Nephron progenitor cell (in vitro differentiated cells): ENCODE results near the gene CDS2.
A peak's percentile ranks its signal among the peaks of the same experiment; 100 is the strongest.
"Not testable (repeated sequence)": the region's sequence is repeated elsewhere in the genome, so short reads cannot be mapped to it uniquely, and the experiment has no call there.

Experiments
- DNase-seq: peaks from one replicate; pipeline ENCODE4 v3.0.0; 2021
- H3K27ac Mint-ChIP-seq: 2 replicates; pipeline ENCODE4 v1.8.0; 2021; ENCODE audit warnings: mild to moderate bottlenecking, moderate library complexity, mixed read lengths
- H3K27me3 Mint-ChIP-seq: 2 replicates; pipeline ENCODE4 v1.8.0; 2021; ENCODE audit warnings: mild to moderate bottlenecking, low read depth, mixed read lengths; ENCODE audit not compliant: poor library complexity
- H3K36me3 Mint-ChIP-seq: 2 replicates; pipeline ENCODE4 v1.8.0; 2021; ENCODE audit warnings: low read depth, mixed read lengths
- H3K4me1 Mint-ChIP-seq: 2 replicates; pipeline ENCODE4 v1.8.0; 2021; ENCODE audit warnings: mixed read lengths
- H3K4me3 Mint-ChIP-seq: 2 replicates; pipeline ENCODE4 v1.8.0; 2021; ENCODE audit warnings: mild to moderate bottlenecking, moderate library complexity, mixed read lengths
- H3K9me3 Mint-ChIP-seq: 2 replicates; pipeline ENCODE4 v1.8.0; 2021; ENCODE audit warnings: mild to moderate bottlenecking, moderate library complexity, mixed read lengths
- TF ChIP-seq, protein P1 (sequence below): fragments of 200-600 bp; sonication (generic); IDR thresholded peaks from 2 replicates; pipeline ENCODE4 v1.5.0; 2021; ENCODE audit warnings: antibody characterized with exemption

CDS2 gene

DNA sequence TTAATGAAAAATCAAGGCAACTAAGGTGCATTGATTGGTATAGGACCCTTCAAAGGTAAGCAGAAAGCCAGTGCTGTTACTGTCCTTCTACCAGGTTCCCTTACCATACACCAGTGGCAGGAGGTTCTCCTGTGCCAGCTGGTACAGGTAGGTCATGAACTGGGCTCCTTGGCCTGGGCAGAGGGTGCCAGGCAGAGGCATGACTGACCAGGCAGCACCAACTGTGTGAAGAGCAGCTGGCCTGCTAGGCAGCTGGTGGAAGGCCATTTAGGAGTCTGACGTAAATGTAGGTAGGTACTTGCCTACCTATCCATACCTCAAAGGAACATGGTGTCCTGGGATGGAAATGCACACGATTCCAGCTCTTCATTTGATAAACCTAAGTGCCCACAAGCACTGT, 30.3 kb upstream of the CDS2 start:
- Mint-ChIP-seq H3K9me3 (no peaks in the 10 kb centered on the region), H3K4me3 (no peak overlapping the region), H3K36me3 (peaks cover 39% of the 10 kb centered on the region), H3K27me3 (no peaks in the 10 kb centered on the region), H3K27ac (peak overlapping the region; percentile 68), H3K4me1 (peaks cover 8% of the 10 kb centered on the region)
- DNase-seq = no peak
- TF ChIP-seq, protein P1, sequence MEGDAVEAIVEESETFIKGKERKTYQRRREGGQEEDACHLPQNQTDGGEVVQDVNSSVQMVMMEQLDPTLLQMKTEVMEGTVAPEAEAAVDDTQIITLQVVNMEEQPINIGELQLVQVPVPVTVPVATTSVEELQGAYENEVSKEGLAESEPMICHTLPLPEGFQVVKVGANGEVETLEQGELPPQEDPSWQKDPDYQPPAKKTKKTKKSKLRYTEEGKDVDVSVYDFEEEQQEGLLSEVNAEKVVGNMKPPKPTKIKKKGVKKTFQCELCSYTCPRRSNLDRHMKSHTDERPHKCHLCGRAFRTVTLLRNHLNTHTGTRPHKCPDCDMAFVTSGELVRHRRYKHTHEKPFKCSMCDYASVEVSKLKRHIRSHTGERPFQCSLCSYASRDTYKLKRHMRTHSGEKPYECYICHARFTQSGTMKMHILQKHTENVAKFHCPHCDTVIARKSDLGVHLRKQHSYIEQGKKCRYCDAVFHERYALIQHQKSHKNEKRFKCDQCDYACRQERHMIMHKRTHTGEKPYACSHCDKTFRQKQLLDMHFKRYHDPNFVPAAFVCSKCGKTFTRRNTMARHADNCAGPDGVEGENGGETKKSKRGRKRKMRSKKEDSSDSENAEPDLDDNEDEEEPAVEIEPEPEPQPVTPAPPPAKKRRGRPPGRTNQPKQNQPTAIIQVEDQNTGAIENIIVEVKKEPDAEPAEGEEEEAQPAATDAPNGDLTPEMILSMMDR = no peak

DNA sequence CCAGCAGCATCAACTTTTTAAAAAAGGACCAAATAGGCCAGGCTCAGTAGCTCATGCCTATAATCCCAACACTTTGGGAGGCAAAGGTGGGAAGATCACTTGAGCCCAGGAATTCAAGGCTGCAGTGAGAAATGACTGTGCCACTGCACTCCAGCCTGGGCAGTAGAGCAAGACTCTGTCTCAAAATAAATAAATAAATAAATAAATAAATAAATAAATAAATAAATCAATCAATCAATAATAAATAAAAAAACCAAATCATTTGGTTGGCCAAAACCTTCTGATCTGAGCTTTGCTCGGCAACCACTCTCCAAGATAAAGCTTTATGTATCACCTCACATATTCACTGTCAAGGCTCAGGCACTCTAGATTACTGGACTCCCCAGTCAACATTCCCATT, 27.8 kb upstream of the CDS2 start:
- not testable (repeated sequence) for H3K27me3 Mint-ChIP-seq, H3K4me1 Mint-ChIP-seq, H3K27ac Mint-ChIP-seq, H3K4me3 Mint-ChIP-seq, DNase-seq, H3K9me3 Mint-ChIP-seq
- peaks cover 49% of the 10 kb centered on the region for H3K36me3 Mint-ChIP-seq

DNA sequence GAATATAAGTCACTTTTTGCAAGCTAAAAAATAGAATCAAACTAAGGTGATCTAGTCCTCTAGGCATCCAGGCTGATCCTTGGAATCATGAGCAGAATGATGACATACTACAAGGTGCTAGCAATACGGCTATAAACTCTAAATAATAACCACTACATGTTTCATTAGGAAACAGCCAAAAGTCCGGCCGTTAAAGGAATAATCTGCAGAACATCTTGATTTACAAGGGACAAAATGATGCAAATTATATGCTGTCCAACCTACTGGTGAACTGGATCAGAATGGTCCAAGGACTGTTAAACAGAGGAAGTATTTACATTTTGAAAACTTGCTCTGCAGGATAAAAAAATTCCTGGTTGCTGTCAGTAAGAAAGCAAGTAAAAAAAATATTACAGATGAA, 26.9 kb upstream of the CDS2 start:
- peaks cover 58% of the 10 kb centered on the region for H3K36me3 Mint-ChIP-seq
- H3K4me1 Mint-ChIP-seq, H3K4me3 Mint-ChIP-seq, H3K27ac Mint-ChIP-seq, DNase-seq, H3K27me3 Mint-ChIP-seq, H3K9me3 Mint-ChIP-seq: not testable (repeated sequence)

GRCh38 chr20:5100684-5101347, 26.0 kb upstream of the CDS2 start:
- DNase-seq = peak; percentile 82
- H3K27me3 Mint-ChIP-seq = no peaks in the 10 kb centered on the region
- no peaks in the 10 kb centered on the region for H3K4me1 Mint-ChIP-seq
- no peaks in the 10 kb centered on the region for H3K9me3 Mint-ChIP-seq
- TF ChIP-seq, protein P1 = peak; percentile 84
- no peak overlapping the region for H3K4me3 Mint-ChIP-seq
- H3K27ac Mint-ChIP-seq = no peak overlapping the region
- H3K36me3 Mint-ChIP-seq = peaks cover 62% of the 10 kb centered on the region

DNA sequence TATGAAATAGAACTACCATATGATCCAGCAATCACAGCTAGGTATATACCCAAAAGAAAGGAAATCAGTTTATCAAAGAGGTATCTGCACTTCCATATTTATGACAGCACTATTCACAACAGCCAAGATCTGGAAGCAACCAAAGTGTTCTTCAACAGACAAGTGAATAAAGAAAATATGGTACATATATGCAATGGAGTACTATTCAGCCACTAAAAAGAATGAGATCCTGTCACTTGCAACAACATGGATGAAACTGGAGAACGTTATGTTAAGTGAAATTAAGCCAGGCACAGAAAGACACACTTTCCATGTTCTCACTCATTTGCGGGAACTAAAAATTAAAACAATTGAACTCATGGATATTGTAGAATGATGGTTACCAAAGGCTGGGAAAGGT, 22.3 kb upstream of the CDS2 start:
- Mint-ChIP-seq H3K27ac (no peak overlapping the region), H3K36me3 (peaks cover 65% of the 10 kb centered on the region), H3K27me3 (no peaks in the 10 kb centered on the region), H3K4me3 (no peak overlapping the region), H3K4me1 (no peaks in the 10 kb centered on the region), H3K9me3 (no peaks in the 10 kb centered on the region)
- DNase-seq = no peak
- TF ChIP-seq, protein P1 = no peak

GRCh38 chr20:5109276-5109675, 17.5 kb upstream of the CDS2 start:
- Mint-ChIP-seq H3K27me3 (no peaks in the 10 kb centered on the region), H3K4me3 (no peak overlapping the region), H3K36me3 (peaks cover 34% of the 10 kb centered on the region)

DNA sequence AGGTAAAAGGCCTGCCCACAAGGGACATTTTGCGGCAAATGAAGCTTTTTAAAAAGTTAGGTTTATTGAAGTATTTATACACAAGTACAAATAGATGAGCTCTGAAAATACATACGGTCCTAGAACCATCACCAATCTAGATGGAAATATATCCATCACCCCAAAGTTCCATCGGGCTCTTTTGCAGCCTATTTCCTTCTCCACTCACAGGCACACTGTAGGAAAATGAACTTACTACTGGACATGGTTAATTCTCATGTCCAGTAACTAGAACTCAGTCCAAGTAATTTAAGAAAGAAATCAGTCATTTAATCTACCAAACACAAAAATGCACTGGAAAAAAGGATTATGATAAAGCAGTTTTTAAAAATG, 13.2 kb upstream of the CDS2 start:
- TF ChIP-seq, protein P1 = no peak
- Mint-ChIP-seq H3K27me3 (no peaks in the 10 kb centered on the region), H3K27ac (peak overlapping the region; percentile 96), H3K9me3 (no peaks in the 10 kb centered on the region), H3K36me3 (peaks cover 46% of the 10 kb centered on the region), H3K4me1 (peaks cover 51% of the 10 kb centered on the region), H3K4me3 (peak overlapping the region; percentile 97)
- DNase-seq = no peak

More at GRCh38 chr20:5109276-5109675, 17.5 kb upstream of the CDS2 start:
- TF ChIP-seq, protein P1 = no peak
- Mint-ChIP-seq H3K27ac (no peak overlapping the region), H3K4me1 (peaks cover 16% of the 10 kb centered on the region), H3K9me3 (no peaks in the 10 kb centered on the region)
- no peak for DNase-seq
